Measurements from ENCODE around the gene C1orf167.

Gene C1orf167, protein sequence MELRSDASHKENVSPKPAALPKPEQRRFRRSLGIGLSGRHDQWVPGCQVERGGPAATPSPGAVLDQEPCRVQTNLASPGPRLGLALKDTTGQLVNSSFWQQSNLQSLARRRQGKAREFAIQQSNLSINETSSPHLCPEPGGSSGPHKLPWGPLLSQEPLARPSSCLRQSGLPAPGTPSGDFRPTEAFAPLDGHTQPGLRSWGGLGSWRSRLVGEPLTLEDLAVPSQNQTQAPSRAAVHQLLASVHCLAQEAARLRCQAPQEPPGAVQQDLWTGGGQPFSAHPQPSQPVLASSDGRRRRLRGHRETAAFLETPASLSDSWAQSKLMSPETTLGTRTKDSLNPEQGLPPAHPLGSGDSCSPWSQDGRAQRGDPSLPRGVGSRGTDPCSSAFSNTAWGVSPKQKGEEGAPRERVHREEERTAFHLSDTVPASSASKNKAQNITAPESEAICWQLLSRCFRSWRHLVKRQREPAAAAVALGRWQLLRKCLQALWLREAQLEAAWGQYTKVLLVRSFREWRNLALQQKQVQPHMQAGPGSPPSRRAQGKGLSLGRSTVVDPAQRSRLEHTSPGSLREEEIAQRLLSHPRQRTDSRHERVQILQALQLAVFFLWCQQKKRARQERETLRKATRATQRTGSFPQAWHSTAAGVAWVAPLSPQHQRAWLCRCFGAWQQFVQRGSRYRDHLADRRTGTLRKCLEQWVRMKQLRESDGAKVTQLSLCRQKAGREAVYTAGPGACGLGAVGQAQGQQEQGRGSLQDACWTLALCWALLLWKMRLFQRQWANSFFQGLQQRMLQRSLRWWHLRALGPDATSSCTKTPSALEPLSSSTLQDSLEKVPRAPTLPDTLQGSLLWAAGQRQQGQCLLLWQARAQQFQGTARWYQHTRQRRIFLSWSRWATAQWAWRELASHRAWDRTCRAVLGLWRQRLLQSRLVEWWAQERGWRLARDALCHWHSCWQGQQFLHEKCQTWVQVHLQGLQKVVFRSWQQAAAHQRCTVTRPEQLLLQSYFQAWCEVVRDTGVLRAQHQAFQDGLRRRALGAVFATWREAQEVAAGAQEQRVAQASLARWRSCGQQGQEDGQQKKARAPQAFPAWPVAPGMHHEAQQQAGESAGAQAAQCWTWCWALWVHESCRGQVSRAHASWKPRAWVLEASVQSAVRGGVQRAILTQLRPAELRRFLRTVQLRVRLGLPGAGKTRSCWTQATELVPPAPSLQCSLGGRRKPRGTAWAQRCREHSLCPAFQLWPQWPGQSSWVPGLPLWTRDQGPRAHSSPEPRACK (N-terminal part only)

DNA sequence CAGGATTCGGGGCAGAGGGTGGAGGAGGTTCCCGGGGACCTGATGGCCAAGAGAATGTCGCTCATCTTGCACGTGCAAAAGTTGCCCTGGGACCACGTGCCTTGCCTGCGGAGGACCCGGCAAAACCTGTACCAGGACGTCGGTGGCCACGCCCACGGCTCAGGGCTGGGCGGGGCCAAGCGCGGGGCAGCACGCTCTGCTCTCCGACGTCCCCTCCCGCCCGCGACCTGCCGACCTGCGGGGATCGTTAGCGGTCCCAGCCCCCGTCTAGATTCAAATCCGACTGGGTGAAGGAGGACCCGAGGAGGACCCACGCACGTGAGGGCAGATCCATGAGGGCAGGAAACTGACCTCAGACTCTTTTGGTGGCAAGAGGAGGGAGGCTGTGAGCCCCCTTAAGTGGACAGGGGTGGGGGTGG, at the start of gene C1orf167:
TSS of gene C1orf167 (plus strand) at position 206 of the 419 bp plus-strand sequence. CDS start 2,208 bp downstream, outside the sequence.
- DNase-seq, result no peak

DNA sequence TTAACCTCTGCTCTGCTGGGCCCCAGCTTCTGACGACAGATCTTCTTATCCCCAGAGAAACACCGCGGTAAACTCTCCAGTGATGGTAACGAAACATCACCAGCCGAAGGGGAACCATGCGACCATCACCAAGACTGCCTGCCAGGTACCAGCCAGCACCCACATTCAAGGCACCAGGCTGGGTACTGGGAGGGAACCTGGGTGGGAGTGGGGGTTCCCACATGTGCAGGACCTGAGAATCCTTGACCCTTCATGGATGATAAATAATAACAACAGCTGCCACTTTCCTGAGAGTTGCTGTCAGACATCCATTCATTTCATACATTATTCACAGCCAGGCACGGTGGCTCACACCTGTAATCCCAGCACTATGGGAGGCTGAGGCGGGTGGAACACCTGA, 49.7 kb upstream of the C1orf167 start:
- no peak for DNase-seq

DNA sequence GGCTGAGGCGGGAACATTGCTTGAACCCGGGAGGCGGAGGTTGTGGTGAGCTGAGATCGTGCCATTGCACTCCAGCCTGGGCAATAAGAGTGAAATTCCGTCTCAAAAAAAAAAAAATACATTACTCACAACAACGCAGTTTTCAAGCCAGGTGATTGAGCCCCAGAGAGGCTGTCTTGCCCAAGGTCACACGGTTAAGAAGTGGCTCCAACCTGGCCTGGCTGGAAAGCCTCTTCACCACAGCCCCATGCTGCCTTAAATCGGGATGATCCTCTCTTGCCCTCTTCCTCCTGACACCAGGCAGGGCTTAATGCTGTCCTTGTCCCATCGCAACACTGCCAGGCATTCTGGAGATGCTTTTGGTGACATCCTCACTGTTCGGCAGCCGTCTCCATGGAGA, 48.9 kb upstream of the C1orf167 start:
- no peak for DNase-seq

DNA sequence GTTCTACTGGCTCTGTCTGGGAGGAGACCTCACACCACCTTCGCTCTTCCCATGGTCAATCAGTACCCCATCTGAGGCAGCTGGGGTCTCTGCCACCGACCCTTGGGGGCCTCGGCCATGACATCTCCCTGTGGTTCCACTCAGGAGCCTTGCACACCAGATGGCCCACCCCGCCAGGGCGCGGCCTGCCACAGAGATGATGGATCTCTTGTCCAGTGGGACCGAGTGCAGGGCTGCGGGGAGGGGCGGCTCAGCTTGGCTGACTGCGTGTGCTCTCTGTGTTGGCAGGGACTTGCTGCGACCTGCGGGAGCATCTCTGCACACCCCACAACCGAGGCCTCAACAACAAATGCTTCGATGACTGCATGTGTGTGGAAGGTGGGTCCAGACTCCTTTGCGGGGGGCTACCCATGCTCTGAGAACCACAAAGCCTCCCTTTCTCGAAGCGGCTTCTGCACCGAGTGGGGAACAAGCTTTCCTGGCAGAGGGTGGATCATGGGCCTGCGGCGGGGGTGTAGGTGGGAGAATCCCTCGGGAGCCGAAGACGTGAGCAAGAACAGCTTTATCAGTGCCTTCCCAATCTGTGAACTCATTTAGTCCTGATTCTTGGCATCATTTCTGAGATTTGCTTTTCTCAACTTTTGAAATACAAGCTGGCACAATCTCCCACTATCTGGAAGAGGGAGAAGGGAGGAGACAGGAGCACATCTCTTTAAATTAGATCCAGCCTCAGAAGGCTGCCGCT, 47.0 kb upstream of the C1orf167 start:
- DNase-seq, result no peak

DNA sequence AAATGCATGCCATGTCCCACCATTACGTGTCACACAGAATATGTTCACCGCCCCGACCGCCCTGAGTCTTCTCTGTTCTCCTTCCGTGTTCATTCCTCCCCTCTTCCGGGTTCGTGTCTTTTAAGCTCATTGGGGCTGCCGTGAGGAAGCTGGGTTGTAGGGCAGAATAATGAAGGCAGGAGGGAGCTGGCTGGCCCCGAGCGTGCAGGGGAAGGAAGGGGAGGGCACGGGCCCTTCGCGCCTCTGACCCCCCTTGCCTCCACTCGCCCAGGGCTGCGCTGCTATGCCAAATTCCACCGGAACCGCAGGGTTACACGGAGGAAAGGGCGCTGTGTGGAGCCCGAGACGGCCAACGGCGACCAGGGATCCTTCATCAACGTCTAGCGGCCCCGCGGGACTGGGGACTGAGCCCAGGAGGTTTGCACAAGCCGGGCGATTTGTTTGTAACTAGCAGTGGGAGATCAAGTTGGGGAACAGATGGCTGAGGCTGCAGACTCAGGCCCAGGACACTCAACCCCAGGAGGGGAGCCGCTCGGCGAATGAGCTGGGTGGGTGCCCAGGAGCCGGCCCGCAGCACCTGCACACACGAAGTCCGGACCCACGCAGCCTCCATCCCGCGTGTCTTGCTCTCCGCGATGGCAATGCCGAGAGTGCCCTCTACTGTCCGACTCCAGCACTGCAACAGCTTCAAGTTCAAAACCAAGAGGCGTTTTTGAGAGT, 42.5 kb upstream of the C1orf167 start:
- peak in 54 of 56 donors; percentile 14 to 92 (median 67) for DNase-seq

DNA sequence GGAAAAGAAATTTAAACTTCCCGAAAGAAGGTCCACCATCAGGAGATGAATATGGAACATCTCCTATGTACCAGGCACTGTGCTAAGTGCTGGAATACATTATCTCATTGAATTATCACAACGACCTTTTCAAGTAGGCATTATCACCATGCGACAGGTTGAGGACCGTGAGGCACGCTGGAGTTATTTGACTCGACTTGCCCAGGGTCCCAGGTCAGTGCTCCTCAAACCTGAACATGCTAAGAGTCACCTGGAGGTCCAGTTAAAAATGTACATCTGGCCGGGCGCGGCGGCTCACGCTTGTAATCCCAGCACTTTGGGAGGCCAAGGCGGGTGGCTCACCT, 42.0 kb upstream of the C1orf167 start:
- DNase-seq, result no peak

DNA sequence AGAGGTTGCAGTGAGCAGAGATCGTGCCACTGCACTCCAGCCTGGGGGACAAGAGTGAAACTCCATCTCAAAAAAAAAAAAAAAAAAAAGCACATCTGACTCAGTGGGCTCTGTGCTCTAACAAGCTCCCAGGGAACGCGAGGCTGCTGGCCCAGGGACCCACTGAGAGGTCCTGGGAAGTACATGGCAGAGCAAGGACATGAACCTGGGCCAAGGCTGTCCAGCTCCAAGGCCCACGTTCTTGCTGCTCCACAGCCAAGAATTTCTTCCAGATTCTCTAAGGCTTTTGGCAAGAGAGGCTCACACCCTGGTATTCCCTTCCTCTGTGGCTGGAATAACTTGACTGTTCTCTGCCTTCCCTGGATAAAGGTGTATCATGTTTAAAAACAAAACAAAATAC, 41.5 kb upstream of the C1orf167 start:
- peak in 17 of 56 donors; percentile 4 to 54 (median 32) for DNase-seq

DNA sequence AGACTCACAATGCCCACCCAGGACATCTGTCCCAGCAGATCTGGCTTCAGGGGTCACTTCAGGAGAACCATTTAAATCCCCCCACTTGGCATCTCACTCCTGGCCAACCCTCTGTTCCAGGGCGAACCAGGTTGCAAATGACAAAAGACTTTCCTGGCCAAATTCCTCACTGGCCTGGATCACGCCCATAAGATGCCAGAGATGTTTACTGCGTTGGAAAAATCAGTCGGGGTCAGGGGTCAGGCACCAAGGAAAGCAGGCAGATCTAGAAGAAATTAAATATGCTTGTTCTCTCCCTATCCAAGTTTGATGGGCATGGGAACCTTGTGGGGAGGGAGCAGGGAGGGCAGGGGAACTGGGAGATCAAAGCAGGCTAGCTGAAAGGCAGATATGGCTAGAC, 40.7 kb upstream of the C1orf167 start:
- no peak for DNase-seq

DNA sequence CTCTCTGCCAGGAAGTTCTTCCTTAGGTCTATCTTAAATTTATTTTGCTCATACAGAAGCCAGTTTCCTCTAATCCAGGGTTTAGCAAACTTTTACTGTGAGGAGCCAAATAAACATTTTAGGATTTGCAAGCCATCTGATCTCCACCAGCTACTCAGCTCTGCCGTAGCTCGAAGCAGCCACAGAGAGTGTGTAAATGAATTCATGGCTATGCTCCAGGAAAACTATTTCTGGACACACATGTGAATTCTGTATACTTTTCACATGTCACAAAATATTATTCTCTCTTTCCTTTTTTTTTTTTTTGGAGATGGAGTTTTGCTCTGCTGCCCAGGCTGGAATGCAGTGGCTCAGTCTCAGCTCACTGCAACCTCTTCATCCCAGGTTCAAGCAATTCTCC, 39.5 kb upstream of the C1orf167 start:
- no peak for DNase-seq

DNA sequence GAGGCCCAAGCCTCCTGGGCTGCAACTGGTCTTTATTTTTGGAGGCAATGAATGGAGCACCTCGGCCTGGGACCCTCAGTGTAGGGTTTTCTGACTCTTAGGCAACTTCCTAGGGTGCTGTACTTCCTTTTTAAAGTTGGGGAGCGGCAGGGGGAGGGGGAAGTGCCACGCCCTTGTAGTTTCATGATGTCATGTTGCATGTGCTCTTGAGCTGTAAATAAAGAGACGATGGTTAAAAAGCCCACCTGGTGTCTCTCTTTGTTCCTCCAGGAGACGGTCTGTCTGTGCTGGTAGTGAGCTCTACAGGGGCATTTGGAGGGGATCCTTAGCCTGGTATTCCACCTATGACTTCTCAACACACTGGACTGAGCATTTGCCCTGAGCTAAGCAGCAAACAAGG, 36.4 kb upstream of the C1orf167 start:
- DNase-seq, result no peak

DNA sequence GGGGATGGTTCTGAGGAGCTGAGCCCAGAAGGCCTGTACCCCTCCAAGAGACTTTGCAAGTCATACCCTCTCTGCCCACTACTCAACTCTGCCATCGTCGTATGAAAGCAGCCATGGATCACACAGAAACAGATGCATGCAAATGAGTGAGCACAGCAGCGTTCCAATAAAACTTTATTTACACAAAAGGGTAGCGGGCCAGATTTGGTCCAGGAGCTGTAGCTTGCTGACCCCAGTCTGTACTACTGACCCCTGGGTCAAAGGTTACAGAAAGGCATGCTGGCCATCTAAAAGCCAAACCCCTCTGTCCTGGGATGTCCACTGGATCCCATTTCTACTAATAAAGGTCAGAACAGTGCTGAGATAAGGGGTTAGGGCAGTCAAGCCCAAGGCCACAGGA, 34.9 kb upstream of the C1orf167 start:
- no peak for DNase-seq

DNA sequence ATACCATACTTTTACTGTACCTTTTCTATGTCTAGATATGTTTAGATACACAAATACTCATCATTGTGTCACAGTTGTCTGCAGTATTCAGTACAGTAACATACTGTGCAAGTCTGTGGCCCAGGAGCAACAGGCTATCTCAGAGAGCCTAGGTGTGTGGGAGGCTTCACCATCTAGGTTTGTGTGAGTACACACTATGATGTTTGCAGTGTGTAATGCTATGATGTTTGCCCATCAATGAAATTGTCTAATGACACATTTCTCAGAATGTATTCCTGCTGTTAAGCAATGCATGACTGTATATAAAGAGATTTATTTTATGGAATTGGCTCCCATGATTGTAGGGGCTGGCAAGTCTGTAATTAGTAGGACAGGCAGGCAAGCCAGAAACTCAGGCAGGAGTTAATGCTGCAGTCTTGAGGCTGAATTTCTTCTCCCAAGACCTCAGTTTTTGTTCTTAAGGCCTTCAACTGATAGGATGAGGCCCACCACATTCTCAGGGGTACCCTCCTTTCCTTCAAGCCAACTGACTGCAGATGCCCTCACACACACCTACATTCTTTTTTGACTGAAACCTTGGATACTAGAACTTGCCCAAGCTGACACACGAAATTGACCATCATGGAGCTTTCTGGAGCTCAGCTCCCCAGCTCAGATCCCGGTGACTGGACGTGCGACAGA, 33.7 kb upstream of the C1orf167 start:
- no peak for DNase-seq

DNA sequence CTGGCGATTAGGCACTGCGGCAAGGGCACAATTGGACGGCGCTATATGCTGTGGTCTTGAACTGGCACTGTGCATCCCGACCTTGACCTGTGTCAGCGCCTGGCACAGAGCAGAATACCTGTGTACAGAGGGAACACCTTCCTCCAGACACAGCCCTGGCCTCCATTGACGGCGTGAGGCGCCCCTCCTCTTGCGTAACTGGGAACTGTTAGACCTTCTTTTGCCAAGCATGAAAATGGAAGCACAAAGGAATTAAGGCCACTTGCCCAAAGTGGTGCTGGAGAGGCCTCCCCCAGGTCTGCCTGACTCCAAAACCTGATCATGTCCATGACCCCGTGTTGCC, 32.9 kb upstream of the C1orf167 start:
- DNase-seq, result no peak

DNA sequence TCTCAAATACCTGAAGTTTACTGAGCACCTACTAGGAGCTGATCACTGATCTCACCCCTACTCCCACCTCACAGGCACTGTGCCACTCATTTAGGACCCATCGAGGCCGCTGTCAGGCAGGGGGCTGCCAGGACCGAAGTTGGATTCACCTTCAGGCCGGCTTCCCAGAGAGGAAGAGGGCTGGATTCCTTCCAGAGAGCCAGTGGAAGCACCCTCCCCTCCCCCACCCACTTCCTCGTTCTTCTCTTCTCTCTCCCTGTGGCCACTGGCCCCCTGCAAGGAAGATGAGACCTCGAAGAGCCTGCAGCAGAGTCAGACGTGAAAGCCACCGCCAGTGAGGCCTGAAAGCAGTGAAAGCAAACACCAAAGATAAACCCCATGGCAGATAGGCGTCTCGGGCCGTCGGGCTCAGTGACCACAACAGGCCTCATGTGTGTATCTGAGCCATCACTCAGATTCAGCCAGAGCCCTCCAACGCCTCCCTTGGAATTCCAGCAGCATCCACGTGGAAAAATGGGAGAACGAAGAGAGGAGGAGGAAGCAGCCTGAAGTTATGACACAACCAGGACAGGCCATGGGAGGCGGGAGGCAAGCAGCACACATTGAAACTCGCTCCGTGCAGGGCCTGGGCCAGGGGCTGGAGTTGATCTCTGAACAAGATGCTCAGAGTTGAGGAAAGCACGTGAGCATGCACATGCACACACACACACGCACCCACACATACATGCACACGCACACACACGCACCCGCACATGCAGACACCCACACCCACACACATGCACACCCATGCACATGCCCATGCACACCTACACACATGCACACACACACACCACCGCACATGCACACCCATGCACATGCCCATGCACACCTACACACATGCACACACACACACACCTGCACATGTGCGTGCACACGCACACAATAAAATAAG, 32.2 kb upstream of the C1orf167 start:
- DNase-seq, result peak in 1 of 56 donors; percentile 11

DNA sequence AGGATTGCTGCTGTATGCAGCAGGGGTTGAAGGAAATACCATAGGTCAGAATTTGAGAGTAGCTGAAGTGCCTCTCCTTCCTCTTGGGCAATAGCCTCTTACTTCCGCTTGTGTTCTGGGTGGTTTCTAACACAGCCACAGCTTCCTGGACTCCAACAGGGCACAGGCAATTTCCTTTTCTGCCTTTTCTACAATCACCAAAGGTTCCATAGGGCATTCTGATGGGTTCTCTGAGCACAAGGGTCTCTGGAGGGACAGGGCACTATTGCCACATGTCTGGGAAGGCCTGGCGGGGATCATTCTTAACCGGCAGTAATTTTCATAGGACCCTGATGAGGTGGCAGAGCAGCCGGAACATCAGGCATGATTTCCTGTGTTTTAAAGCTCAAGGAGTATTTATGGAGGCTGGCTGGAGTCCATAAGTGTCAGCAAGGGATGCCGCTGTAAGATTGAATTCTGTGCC, 31.5 kb upstream of the C1orf167 start:
- DNase-seq, result peak in 4 of 56 donors; percentile 6 to 13 (median 8)

DNA sequence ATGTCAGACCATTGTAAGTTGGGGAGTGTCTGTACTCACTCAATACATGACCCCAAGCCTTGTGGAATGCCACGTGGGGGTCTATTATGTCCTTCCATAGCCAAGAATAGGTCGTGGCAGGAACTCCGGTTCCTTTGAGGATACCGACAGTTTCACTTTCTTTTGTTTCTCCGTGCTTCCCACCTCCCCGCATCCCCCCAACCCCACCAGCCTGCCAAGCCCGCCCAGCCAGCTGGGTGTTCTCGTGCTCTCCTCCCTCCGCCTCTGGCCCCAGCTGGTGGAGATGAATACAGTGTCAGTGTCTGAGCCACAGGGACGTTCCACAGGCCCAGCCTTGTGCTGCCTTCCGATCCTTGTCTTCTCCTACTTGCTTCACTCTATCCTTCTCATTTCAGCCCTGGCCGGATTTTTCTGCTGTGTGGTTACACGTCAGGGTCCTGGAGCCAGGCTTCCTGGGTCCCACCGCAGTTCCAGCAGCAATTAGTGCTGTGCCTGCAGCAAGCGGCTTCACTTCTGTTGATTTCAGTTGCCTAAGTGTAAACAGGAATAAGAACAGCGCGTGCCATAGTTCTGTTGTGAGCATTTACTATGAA, 30.2 kb upstream of the C1orf167 start:
- peak in 55 of 56 donors; percentile 29 to 92 (median 81) for DNase-seq

DNA sequence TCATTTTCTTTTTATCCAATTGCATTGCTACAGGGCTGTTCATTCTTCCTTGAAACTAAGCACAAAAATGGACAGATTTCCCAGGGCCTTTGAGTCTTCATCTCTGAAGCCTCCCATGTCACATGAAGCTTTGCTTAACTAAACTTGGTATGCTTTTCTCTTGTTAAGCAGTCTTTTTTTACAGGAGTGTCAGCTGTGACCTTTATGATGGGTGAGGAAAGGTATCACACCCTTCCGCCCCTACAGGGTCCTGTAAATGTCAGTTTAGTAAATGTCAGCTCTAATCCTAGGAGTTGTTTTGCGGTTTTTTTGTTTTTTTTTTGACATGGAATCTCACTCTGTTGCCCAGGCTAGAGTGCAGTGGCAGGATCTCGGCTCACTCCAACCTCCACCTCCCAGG, 28.7 kb upstream of the C1orf167 start:
- DNase-seq, result no peak

DNA sequence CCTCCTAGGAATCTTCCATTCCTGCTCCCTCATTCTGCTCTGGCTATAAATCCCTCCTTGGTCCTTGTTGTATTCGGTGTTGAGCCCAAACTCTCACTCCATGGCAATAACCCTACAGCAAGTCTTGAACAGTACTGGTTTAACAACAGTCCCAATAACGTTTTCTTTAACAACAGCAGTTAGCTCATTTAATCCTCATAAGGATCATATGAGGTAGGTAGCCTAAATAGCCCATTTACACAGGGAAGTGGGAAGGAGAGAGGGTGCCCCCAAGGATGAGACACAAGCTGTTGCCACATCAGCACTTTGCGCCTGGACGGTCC, 26.5 kb upstream of the C1orf167 start:
- DNase-seq, result no peak

Data from nucleus accumbens (tissue), 56 donors.